ENCODE measurements around the gene YJEFN3.

GRCh38 chr19:19584356-19584755 is 55.6 kb downstream of the YJEFN3 start:
- no peak for TF ChIP-seq ZNF600 (tag by site-specific recombination; IDR thresholded peaks at IDR 0.05)
- no peak for TF ChIP-seq ZBTB7A (tag by site-specific recombination; IDR thresholded peaks at IDR 0.05; ENCODE audit: low read depth)
